ENCODE data around the gene ADGRL3.

DNA sequence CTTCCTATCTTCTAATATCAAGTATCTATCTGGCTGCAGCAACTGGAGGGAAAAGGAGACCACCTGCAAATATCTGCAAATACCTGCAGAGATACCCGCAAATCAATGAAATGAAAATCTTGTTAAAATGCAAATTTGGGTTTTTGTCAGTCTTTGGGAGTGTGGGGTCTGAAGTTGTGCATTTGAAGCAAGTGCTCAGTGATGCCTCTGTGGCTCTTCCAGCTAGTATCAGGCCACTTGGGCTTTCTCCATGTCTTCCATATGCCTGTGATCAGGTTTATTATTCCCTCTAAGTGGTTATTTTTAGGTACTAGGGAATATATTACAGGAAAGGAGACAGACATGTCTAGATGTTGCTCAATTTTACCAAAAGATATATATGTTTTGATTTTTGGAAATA lies 880.3 kb downstream of the ADGRL3 start:
- TF ChIP-seq, protein P1, sequence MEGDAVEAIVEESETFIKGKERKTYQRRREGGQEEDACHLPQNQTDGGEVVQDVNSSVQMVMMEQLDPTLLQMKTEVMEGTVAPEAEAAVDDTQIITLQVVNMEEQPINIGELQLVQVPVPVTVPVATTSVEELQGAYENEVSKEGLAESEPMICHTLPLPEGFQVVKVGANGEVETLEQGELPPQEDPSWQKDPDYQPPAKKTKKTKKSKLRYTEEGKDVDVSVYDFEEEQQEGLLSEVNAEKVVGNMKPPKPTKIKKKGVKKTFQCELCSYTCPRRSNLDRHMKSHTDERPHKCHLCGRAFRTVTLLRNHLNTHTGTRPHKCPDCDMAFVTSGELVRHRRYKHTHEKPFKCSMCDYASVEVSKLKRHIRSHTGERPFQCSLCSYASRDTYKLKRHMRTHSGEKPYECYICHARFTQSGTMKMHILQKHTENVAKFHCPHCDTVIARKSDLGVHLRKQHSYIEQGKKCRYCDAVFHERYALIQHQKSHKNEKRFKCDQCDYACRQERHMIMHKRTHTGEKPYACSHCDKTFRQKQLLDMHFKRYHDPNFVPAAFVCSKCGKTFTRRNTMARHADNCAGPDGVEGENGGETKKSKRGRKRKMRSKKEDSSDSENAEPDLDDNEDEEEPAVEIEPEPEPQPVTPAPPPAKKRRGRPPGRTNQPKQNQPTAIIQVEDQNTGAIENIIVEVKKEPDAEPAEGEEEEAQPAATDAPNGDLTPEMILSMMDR (IDR thresholded peaks at IDR 0.05) = no peak
- TF ChIP-seq POLR2A (IDR thresholded peaks at IDR 0.05) = no peak
